ENCODE measurements around the gene SPSB3.

Gene SPSB3

DNA sequence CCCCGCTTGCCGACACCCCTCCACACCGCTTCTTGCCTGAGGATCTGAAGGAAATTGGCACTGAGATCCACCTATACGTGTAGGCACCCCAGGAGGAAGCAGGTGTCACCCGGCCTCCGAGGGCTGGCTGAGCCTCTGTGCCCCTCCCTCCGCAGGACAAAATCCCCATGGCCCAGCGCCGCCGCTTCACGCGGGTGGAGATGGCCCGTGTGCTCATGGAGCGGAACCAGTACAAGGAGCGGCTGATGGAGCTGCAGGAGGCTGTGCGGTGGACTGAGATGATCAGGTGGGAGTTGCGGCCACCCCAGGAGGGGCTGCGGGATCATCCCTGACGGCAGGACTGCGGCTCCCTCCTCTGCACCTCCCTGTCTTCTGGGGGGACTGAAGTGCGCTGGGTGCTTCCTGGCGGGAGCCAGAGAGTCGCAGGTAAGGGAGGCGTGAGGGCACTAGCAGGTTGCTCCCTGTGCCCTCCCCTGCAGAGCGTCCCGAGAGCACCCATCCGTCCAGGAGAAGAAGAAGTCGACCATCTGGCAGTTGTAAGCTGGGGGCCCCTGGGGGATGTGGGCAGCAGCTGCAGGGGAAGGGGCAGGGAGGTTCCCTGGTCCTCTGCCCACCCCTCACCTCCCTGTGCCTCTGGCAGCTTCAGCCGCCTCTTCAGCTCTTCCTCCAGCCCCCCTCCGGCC, 20.0 kb downstream of the SPSB3 start:
- DNase-seq: no peak

DNA sequence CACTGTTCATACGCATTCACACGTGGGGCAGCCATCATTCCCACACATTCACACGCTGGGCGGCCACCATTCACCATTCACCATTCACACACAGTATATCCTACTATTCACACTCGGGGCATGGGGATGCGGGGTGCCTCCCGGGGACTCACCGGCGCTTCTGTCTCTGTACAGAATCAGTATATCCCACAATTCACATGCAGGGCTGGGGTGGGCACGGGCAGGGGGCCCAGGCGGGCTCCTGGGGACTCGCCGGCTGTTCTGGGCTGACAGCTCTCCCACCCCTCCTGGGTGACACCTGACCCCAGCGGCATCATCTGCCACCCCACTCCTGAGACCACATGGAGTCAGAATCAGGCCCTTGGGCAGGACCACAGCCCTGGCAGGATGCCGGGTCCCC, 20.6 kb downstream of the SPSB3 start:
- DNase-seq: no peak

DNA sequence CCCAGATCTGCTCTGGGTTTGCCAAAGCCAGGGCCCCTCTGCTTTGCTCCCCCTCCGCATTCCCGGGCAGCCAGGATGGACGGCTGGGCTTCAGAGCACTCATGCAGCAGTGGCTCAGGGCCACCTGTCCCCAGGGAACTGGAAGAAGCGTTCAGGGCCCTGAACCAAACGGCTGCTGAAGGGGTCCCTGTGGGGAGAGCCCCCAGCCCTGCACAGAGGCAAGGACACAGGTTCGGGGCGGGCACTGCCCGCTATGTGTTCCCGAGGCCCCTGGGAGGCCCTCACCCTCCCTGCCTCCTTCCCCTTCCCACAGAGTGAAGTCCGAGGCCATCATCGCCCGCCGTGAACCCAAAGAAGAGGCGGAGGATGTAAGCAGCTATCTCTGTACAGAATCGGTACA, 21.5 kb downstream of the SPSB3 start:
- no peak for DNase-seq

DNA sequence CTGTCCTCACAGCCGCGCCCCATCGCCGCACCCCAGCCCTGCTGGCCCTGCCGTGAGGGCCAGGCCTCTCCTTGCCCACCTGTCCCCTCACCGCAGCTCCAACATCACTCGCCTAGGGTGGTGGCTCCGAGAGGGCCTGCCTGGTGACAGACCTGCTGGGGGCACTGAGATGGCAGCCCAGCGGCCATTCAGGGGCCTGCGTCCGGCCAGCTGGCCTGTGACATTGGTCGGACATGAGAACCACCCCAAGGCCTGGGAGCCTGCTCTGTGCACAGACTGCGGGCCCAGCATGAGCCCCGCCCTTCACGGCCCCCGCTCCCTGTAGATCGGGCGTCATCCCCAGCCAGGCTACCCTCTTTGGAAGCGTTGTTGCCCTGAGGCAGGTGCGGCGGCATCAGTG, 22.9 kb downstream of the SPSB3 start:
- no peak for DNase-seq

DNA sequence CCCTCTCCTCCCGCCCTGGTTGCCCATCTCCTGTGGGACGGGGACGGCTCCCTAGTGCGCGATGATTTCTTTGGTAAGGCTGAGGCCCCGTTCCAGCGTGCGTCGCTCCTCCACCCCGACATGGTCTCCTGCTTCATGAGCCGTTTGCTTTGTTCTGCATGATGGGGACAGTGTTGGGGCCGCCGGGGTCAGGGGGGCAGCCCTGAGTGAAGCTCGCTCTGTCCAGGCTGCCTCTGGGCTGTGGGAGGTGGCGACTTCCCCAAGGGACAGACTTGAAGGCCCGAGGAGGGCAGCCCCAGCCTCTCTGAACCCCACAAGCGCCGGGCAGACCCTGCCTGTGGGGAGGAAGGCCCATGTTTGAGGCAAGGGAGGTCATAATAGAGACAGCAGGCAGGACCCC, 23.4 kb downstream of the SPSB3 start:
- no peak for DNase-seq

DNA sequence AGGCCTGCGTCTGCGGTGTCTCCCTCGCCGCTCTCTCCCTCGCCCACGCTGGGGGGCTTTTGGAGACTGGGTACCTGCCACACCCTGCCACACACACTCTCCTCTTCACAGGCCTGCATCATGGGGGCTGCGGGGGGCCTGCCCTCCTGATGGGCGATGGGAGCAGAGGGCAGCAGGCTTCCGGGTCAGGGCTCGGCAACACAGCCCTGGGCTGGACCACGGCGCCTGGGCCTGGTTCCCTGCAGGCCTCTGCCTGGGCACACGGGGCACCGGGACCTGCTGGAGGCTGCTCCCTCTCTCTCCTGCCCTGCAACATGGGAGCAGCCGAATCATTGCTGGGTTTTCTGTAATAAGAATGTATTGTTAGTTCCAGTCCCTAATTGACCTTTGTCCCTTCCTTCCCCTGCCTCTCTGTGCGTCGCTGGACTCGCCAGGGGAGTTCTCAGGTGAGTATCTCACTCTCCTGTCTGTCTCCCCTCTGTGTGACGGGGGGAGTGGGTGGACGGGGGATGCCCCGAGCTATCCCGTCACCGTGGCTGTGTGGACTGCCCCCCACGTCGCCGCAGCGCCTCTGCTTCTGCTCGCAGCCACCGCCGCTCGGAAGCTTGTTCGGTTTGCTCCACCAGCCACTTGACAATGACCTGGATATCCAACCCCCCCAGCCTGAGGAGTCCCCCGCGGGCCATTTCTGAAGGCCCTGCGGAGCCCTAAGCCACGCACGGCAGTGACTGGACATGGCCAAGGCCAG, 24.5 kb downstream of the SPSB3 start:
- DNase-seq: no peak

DNA sequence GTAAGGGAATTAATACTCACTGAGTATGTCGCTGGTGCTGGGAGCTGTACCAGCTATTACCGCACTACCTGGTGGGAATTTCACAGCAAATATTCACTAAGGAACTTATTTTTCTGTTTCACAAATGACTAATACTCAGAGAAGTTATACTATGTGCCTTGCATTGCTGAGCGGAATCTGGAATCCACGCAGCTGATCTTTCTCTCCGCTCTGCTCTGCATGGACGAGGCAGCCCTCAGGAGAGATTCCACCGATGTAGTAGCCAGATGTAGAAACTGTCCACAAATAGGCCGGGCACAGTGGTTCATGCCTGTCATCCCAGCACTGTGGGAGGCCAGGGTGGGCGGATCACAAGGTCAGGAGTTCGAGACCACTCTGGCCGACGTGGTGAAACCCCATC, 28.2 kb downstream of the SPSB3 start:
- DNase-seq: no peak

DNA sequence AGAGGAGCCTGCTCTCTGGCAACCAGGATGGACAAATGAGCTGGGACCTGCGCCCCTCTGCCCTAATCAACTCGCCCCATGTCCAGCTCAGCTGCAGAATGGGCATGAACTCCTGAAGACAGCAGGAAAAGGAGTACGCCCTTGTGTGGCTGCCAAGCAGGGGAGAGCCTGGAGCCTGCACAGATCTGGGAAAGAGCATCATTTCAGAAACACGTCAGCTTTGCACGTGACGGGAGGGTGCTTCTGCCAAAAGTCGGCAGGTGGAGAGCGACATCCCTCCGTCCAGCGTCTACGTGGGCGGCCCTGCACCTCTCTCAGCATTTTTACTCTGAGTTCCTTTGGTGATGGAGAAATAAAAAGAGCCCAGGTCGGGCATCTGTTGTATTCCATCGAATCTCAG, 29.5 kb downstream of the SPSB3 start:
- no peak for DNase-seq

DNA sequence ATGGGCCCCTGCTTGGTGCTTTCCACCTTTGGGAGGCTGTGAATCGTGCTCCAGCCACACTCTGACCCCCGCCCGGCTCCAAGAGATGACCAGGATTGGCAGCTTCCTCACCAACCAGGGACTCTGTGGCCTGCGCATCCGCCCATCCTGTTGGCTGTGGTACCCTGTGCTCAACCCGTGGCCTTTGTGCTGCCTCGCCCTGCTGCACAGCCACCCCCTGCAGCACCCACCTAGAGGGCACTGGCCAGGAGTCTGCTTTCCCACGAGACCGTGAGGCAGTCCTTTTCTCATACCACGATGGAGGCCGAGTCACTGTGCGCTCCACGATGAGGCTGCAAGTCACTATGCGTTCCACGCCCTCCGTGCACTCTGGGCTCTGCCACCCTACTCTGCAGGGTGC, 30.4 kb downstream of the SPSB3 start:
- DNase-seq: no peak

DNA sequence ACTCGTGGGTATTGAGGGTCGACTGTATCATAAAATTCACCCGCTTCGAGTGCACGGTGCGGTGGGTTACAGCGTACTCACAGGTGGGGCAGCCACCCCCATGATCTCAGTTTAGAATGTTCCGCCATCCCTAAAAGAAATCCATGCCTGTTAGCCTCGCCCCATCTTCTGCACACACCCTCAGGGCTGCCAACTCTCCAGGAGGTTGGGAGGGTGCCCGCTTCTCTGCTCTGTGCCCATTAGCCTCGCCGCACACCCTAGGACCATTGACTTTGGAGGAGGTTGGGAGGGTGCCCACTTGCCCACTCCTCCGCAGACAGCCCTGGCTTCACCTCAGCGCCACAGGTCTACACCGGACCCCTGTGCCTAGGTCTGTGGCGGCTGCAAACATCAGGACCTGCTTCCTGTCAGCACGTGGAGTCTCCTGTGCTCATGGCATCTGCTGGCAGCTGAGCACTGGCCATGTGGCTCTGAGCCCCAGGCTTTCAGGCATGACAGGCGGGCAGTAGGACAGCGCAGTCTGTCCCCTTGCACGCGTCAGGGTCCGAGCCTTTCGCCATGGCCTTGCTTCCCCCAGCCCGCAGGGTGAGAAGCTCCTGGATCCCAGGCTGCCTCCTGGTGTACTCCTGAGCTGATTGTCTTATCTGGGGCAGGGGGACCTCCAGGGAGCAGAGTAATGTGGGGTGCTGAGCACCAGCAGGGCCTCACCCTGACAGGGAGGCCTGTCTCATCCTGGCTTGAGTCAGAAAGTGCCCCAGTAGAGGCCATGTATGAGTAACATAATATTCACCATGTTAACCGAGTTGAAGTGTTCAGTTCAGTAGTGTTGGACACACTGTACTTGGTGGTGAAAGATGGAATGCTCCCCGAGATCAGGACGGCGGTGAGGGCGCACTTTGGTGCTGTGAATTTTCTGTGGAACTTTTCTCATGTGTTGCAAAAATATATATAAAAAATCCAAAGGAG, 32.9 kb downstream of the SPSB3 start:
- DNase-seq: no peak

DNA sequence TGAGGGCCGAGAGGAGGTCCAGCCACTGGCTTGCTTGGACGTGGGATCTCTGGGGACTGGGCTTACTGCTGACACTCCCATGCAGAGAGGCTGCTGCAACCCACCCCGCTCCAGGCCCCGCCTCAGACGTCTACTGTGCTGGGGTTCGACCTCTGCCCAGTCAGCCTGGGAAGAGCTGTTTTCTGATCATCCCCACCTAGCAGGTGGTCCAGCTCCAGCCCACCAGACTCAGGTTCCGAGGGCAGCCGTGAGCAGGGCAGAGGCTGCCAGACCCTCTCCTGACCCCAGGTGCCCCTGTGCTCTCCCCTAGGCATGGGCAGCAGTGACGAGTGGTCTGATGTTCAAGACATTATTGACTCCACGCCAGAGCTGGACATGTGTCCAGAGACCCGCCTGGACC, 34.4 kb downstream of the SPSB3 start:
- DNase-seq: no peak

DNA sequence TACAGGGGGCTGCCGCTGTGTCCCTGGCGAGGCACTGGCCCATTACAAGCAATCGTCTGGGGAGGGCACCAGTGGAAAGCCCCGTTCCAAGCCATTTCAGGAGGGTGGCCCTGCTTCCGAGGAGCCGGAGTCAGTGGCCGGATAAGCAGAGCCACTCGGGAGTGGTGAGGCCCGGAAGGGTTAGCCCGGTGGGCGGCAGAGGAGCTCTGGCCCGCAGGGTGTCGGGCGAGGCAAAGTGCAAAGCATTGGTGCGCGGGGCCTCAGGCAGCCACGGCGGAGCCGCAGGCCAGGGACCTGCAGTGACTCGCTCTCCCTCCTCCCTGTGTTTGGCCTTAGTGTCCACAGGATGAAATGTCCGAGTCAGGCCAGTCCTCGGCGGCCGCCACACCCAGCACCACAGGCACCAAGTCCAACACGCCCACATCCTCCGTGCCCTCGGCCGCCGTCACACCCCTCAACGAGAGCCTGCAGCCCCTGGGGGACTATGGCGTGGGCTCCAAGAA, 35.6 kb downstream of the SPSB3 start:
- no peak for DNase-seq

DNA sequence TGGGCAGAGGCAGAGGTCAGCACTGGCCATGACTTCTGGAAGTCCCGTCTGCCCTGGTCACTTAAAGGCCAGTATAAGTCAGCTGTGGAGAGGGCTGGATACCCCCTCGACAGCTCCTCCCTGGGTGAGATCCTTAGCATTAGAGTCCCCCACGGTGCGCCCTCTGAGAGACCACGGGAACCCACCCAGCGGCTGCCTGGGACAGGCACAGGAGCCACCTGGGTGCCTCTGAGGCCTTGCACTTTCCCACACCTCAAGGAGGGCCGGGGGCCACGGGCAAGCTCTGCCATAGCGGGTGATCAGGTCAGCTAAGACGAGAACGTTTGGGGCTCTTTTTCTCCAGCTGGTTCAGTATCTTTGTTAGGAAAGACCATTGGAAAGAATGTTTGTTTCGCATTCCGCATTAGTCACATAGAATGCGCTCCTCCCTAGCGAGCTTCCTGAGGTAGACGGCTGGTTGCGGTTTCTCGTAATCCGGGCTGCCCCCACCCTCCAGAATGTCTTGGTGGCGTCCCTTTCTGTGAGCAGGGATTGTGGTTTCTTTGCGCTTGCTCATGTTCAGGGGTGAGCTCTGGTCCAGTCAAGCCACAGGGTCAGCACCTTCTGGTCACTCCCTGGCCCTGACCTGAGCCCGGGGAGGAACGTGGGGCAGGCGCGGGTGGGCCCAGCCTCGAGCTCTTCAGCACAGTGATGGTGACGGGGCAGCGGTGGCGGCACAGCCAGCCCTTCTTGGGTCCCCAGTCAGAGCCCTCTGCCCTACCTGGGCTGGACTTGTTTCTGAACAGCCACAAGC, 36.3 kb downstream of the SPSB3 start:
- no peak for DNase-seq

DNA sequence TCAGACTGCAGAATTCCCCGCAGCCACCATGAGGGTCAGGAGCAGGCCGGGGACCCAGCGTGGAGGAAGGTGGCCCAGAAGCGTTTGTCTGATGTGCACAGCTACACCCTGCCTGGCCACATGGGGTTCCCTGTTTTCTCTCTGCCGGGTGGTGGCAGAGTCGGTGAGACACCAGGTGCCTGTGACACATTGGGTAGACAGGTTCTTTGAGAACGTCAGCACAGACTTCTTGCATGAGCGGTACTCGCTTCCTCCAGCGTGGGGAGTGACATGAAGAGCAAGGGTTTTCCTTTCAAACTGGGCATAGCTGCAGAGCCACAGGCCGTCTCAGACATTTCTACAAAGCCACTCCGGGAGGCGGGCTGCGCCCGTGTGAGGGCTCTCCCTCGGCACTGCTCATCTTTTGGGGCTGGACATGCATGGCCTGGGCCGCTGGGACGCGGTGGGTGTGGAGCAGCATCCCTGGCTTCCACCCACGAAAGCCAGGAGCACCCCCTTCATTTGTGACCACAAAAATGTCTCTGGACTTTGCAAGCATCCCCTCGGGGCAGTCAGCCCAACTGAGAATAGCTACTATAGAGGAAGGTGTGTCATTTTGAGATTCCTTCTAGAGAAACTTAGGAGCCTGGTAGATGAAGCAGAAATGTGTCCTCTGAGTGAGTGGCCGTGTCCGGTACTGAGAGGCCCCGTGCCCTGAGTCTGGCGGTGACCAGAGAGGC, 37.0 kb downstream of the SPSB3 start:
- no peak for DNase-seq

DNA sequence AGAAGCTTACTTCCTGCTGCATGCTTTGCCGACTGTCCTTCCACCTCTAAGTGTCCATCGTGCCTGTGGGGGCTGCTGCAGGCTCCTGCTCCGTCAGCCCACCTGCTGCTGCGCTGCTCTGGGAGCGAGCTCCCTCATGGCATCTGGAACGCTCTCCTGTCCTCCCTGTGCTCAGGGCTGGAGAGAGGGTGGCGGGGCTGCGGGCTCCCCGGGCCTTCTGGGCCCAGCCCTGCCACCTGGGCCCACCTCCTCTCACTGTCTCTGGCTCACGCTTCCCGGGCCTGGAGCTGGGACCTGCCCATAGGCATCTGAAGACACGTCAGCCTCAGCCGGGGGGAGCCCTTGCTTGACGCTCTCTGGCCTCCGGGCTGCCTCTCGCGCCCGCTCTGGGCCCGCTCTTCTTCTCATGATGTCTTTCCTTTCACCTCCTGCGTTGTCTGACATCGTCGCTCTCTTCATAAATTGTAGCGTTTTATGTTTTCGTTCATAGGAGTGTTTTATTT, 38.0 kb downstream of the SPSB3 start:
- no peak for DNase-seq

DNA sequence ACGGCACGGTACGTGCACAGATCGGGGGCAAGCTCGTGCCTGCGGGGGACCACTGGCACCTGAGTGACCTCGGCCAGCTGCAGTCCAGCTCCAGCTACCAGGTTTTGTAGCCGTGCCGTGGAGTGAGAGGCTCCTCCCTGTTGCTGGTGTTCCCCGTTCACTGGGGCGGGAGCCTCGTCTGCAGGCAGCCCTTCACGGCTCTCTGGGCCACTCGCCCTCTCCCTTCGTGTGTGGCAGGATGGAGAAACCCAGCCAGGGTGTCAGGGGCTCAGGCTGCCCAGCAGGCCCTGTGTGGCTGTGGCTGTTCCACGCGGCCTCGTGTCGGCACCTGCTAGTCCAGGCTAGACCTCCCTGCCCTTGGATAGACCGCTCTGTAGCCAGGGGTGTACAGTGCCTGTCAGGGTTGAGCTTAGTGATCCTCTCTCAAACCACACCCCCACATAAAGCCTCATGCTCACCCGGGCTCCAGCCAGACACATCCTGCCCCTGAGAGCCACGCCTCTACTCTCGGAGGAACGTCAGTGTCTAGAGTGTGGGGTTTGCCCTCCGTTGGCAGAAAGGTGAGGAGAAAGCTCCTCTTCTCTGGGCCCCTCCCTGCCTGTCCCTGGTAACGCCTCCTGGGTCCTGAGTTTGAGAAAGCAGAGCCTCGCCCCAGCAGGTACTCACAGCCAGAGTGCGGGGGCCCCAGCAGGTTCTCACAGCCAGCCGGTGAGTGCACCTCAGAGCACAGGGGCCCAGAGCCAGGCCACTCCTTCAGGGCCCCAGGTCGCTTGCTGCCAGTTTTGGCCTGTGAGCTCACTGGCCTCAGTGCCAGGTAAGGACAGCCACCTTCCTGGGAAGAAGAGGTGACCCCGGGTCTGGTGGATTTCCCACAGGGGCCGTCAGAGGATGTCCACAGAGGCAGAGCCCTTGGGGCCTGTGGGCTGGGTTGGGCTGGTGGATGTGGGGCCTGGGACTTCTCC, 38.7 kb downstream of the SPSB3 start:
- no peak for DNase-seq

DNA sequence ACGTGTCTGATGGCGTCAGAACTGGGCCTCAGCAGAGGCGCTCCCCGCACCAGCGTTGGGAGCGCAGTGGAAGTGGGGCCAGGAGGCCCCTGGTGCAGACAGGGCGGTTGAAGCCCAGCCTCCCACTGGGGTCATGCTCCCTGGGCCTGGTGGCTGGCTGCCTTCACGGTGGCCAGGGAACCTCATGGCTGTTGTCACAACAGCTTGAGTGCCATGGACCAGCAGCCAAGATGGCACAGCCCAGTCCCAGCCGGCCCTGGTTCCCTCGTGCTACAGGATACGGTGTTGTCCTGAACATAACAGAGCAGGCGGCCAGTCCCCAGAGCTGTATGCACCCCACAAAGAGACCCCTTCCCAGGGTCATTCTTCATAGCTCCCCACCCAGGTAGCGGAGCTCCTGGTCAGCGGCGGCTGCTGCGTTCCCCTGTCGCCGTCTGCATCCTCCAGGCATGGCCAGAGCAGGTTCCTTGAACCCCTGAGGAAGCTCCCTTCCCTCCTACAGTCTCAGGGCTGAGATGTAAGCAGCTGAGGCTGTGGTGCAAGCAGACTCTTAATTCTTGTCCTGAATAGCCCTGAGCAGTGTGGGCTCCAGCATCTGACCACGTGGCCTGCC, 40.7 kb downstream of the SPSB3 start:
- no peak for DNase-seq

DNA sequence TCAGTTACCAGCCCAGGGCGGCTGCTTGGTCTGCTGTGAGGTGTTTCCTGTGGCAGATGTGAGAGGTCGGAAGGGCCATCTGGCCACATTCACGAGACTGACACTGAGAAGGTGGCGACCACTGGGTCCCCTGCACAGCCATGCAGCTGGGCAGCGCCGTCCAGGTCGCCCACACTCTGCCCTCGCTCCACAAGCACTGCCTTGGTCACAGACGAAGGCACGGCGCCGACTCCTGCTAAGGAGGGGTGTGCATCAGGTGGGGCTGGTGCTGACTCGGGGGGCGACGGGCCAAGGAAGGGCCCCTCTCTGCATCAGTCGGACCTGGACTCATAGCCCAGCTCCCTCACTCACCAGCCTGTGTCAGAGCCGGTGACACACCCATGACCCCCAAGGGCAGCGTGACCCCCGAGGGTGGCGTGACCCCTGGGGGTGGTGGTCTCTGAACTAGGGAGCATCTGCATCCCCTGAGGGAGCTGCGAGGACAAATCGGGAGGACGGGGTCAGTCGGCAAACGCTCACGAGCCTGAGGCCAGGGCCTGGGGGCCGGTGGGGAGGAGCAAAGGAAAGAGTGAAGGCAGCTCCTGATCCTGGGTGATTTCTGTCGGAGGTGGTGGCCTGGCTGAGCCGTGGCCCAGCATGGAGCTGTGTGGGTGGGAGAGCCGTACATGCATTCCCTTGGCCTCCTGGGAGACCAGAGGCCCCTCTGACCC, 41.4 kb downstream of the SPSB3 start:
- DNase-seq: no peak

DNA sequence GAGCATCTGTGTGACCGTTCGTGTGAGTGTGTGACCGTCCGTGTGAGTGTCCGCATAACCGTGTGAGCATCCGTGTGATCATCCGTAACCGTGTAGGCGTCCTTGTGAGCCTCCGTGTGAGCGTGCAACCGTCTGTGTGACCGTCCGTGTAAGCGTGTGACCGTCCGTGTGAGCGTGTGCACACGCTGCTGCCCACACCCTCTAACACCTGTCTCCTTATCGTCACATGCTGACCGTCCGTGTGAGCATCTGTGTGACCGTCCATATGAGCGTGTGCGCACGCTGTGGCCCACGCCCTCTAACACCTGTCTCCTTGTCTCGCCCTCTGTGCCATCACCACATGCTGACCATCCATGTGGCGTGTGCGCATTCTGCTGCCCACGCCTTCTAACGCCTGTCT, 42.1 kb downstream of the SPSB3 start:
- DNase-seq: no peak

All from NCI-H1105 (cell line).